Ascending aorta (tissue), 2 donors: ENCODE data around the gene MLH3. TPM values are rescaled to one million over a fixed set of nuclear protein-coding genes. Genes with fewer than 3 reads are reported as not detected.

Experiments
- DNase-seq, 2 donors: peaks; one replicate each; pipeline ENCODE4 v3.0.0-alpha.2; 2019; ENCODE audit warnings: low spot score in 2 of 2
- H3K27ac ChIP-seq, 2 donors: fragments of 200-600 bp; sonication (generic); one replicate each; pipeline ENCODE4 v1.5.1; 2016 to 2017; ENCODE audit warnings: mild to moderate bottlenecking in 1 of 2
- H3K27me3 ChIP-seq: fragments of 200-600 bp; sonication (generic); one replicate; pipeline ENCODE4 v1.5.1; 2017
- H3K36me3 ChIP-seq, 2 donors: fragments of 200-600 bp; sonication (generic); one replicate each; pipeline ENCODE4 v1.5.1; 2016
- H3K4me1 ChIP-seq, 2 donors: fragments of 200-600 bp; sonication (generic); one replicate each; pipeline ENCODE4 v1.5.1; 2016 to 2017; ENCODE audit warnings: mild to moderate bottlenecking in 1 of 2
- H3K4me3 ChIP-seq, 2 donors: fragments of 200-600 bp; sonication (generic); one replicate each; pipeline ENCODE4 v1.5.1; 2016 to 2017; ENCODE audit warnings: mild to moderate bottlenecking in 1 of 2
- H3K9me3 ChIP-seq, 2 donors: fragments of 200-600 bp; sonication (generic); one replicate each; pipeline ENCODE4 v1.5.1; 2016
- CTCF ChIP-seq, 3 experiments: fragments of 200-600 bp in 2 of 3; fragments of 450-650 bp in 1 of 3; sonication (generic) in 2 of 3; IDR thresholded peaks; one replicate each; pipeline ENCODE4 v1.5.1; 2016 to 2019; ENCODE audit warnings: antibody characterized with exemption in 3 of 3, mild to moderate bottlenecking in 1 of 3, moderate library complexity in 1 of 3
- intact Hi-C: fragments of 100-400 bp; cut with DNase I; formaldehyde crosslinking; loops from one replicate; pipeline ENCODE4 v1.15.1; 2023
- total RNA-seq: library from RNA; depleted of rRNA; stranded (reverse); fragments of >200 nt; gene quantifications from one replicate; pipeline ENCODE4 v1.1.0, GENCODE V29; 2016

MLH3 gene
- total RNA-seq, 1 donor from 2014 or later = 23.9 TPM

- TF ChIP-seq CTCF (IDR thresholded peaks at IDR 0.05) = no peak
- peak in 1 of 2 donors; percentile 37 for DNase-seq
Observed at GRCh38 chr14:74976264-74977113, 74.8 kb downstream of the MLH3 start.

GRCh38 chr14:74975059-74975810 is 76.0 kb downstream of the MLH3 start:
- peaks cover 5 to 13% of the 10 kb centered on the region in 2 donors for H3K4me1 ChIP-seq
- H3K4me3 ChIP-seq = no peak overlapping the region
- H3K36me3 ChIP-seq = no peaks in the 10 kb centered on the region
- H3K27ac ChIP-seq = no peak overlapping the region
- DNase-seq = peak in 1 of 2 donors; percentile 77
- H3K9me3 ChIP-seq = no peaks in the 10 kb centered on the region
- intact Hi-C loops = no loop called here
- H3K27me3 ChIP-seq = no peaks in the 10 kb centered on the region
- no peak for TF ChIP-seq CTCF (IDR thresholded peaks at IDR 0.05)

More at GRCh38 chr14:74976264-74977113, 74.8 kb downstream of the MLH3 start:
- Histone ChIP-seq H3K4me1 (peaks cover 9 to 26% of the 10 kb centered on the region in 2 donors), H3K27me3 (no peaks in the 10 kb centered on the region), H3K4me3 (no peak overlapping the region), H3K27ac (no peak overlapping the region), H3K9me3 (no peaks in the 10 kb centered on the region), H3K36me3 (no peaks in the 10 kb centered on the region)
- intact Hi-C loops = no loop called here

- peaks cover 5 to 6% of the 10 kb centered on the region in 2 donors for H3K4me1 ChIP-seq
Observed at GRCh38 chr14:74974364-74975058, 76.8 kb downstream of the MLH3 start.

GRCh38 chr14:74973905-74974363 is 77.3 kb downstream of the MLH3 start:
- Histone ChIP-seq H3K27me3 (no peaks in the 10 kb centered on the region), H3K4me3 (no peak overlapping the region), H3K36me3 (no peaks in the 10 kb centered on the region), H3K9me3 (no peaks in the 10 kb centered on the region), H3K4me1 (peaks cover under 1% of the 10 kb centered on the region in 2 donors), H3K27ac (no peak overlapping the region)
- intact Hi-C loops = no loop called here
- peak in 1 of 2 donors; percentile 47 for DNase-seq
- TF ChIP-seq CTCF (IDR thresholded peaks at IDR 0.05) = no peak

More at GRCh38 chr14:74974364-74975058, 76.8 kb downstream of the MLH3 start:
- Histone ChIP-seq H3K27ac (no peak overlapping the region), H3K4me3 (no peak overlapping the region), H3K9me3 (no peaks in the 10 kb centered on the region), H3K36me3 (no peaks in the 10 kb centered on the region), H3K27me3 (no peaks in the 10 kb centered on the region)
- peak in 1 of 2 donors; percentile 48 for DNase-seq
- no peak for TF ChIP-seq CTCF (IDR thresholded peaks at IDR 0.05)
- intact Hi-C loops = no loop called here

- Histone ChIP-seq H3K4me3 (no peak overlapping the region), H3K9me3 (no peaks in the 10 kb centered on the region), H3K36me3 (no peaks in the 10 kb centered on the region), H3K27me3 (no peaks in the 10 kb centered on the region), H3K4me1 (no peaks in the 10 kb centered on the region), H3K27ac (no peak overlapping the region)
- TF ChIP-seq CTCF (IDR thresholded peaks at IDR 0.05) = no peak
- intact Hi-C loops = no loop called here
- peak in 1 of 2 donors; percentile 58 for DNase-seq
Observed at GRCh38 chr14:74973003-74973653, 78.1 kb downstream of the MLH3 start.
